ENCODE measurements around the gene PDE6B.

DNA sequence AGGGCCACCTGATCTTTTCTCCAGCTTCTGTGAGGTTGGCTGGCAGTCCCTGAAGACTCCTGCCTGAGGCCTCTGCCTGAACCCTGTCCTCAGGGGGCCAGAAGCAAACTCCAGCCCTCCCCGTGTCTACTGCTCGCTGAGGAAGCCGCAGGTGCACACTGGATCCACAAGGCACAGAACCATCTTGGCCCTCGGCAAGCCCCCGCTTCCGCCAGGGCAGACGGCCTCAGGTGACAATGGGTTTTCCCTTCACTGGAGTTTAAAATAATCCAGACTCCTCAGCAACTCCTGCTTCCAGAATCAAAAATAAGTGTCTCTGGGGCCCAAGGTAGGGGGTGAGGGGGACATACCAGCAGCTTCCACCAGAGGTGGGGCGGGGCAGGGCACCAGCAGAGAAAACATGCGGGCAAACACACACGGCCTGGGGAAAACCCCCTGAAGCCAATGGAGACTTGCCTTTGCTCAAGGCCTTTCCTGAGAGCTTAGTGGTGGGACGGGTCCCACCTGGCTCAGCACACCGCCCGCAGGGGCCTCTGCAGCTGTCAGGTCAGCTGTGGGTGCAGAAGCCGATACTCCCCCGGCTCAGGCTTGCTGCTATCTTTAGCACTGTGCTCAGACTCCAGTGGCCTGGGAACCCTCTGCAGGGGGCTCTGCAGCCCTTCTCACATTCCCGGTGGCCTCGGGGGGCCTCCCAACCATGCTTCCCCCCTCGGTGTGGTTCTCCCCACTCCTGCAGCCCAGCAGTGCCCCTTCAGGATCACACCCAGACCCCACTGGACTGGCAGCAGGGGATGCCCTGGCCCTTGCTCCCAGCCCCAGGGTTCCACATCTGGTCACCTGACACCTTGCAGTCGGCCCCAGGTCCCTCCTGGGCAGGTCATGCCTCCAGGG lies 50.9 kb downstream of the PDE6B start:
- TF ChIP-seq, protein P1, sequence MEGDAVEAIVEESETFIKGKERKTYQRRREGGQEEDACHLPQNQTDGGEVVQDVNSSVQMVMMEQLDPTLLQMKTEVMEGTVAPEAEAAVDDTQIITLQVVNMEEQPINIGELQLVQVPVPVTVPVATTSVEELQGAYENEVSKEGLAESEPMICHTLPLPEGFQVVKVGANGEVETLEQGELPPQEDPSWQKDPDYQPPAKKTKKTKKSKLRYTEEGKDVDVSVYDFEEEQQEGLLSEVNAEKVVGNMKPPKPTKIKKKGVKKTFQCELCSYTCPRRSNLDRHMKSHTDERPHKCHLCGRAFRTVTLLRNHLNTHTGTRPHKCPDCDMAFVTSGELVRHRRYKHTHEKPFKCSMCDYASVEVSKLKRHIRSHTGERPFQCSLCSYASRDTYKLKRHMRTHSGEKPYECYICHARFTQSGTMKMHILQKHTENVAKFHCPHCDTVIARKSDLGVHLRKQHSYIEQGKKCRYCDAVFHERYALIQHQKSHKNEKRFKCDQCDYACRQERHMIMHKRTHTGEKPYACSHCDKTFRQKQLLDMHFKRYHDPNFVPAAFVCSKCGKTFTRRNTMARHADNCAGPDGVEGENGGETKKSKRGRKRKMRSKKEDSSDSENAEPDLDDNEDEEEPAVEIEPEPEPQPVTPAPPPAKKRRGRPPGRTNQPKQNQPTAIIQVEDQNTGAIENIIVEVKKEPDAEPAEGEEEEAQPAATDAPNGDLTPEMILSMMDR (conservative IDR thresholded peaks at IDR 0.05; ENCODE audit: low read length), result no peak
- TF ChIP-seq EZH2phosphoT487 (IDR thresholded peaks at IDR 0.05; ENCODE audit: borderline replicate concordance, low read depth, low read length), result no peak
